ENCODE data around the gene WNT11.

The WNT11 gene

DNA sequence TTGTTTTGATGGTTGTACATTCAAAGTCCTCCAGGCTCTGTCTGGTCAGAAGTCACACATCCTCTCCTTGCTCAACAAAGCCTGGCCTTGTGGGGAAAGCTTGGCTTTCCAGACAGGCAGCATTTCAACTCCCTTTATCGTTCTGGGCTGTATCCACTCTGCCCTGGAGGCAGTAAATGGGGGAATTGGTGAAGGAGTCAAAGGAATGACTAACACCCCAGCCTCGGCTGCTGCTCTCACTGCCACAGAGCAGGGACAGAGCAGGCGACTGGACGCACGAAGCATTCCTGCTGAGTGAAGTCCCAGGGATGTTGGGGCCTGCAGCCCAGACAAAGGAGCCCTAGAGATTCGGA, 52.8 kb downstream of the WNT11 start:
- DNase-seq (ENCODE audit: low spot score): no peak

GRCh38 chr11:76152741-76153570, 53.3 kb downstream of the WNT11 start:
- DNase-seq (ENCODE audit: low spot score): no peak

DNA sequence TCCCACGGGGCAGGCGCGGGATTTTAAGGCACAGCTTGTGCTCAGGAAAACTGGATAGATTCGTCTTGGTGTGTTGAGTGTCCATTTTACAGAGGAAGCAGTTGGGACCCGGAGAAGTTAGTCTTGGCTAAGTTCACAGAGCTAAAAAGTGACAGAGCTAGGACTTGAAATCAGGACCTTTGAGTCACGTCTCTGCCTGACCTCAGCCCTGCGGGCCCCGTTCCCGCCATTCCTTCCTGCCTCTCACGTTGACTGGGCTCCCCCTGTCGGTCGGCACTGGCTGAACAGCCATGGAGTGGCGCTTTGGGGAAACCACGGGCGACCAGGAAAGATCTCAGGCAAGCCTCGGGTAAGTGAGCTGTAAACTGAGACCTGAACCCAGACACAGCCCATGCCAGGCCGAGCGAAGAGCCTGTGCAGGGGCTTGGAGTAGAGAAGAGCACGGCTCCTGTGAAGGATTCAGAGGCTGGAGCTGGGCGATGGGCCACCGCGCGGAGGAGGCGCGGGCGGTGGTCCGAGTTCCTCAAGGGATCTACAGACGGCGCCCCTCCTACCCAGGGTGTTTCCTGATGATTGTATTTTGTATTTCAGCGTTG, 54.1 kb downstream of the WNT11 start:
- peak; percentile 80 for DNase-seq (ENCODE audit: low spot score)

- DNase-seq (ENCODE audit: low spot score): no peak
These were observed 54.7 kb downstream of the WNT11 start for GRCh38 chr11:76151556-76152085.

DNA sequence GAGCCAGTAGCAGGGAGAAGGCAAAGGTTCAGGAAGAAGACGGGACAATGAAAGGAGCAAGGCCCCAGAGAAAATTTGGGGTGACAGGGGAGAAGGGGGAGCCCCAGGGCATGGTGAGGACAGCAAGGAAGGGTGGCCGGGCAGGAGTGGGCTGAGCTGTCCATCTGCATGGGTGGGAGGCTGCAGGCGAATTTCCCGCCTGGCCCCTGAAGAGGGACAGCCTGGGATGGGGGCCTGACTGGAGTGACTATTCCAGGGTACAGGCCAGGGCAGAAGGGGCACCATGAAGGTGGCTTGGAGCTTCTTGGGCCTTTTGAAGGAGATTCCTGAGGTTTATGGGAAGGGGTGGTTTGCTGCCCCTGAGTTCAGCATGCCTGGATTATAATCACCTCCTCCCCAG, 56.2 kb downstream of the WNT11 start:
- no peak for DNase-seq (ENCODE audit: low spot score)

- DNase-seq (ENCODE audit: low spot score): no peak
These were observed 56.6 kb downstream of the WNT11 start for GRCh38 chr11:76149713-76150112.

DNA sequence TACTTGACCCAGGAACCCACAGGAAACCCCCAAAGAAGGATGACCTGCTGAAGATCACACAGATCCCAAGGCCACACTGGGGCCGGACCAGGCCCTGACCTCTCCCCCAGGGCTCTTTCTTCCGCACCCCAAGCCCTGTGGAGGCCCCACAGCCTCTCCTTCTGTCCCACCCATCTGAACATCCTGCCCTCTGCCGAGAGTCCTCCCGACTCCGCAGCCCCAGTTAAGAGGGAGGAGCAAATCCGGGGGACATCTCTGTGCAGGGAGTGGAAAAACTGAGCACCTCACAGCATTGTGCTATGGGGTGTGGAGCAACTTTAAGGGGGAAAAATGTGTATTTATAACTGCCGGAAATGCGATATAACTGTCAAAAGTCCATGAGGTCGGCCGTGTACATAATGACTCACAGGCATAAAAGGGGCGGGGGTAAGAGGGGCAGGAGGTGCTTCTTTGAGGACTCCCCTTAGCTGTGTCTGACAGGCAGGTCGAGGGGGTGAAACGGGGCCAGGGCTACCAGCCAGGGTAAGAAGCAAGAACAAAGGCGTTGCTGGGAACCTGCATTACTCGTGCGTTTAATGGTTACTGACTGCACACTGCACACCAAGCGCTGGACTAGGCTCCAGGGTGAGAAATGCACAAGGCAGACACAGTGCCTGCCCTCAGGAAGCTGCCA, 57.2 kb downstream of the WNT11 start:
- DNase-seq (ENCODE audit: low spot score): no peak

GRCh38 chr11:76148231-76148630, 58.1 kb downstream of the WNT11 start:
- DNase-seq (ENCODE audit: low spot score): no peak

DNA sequence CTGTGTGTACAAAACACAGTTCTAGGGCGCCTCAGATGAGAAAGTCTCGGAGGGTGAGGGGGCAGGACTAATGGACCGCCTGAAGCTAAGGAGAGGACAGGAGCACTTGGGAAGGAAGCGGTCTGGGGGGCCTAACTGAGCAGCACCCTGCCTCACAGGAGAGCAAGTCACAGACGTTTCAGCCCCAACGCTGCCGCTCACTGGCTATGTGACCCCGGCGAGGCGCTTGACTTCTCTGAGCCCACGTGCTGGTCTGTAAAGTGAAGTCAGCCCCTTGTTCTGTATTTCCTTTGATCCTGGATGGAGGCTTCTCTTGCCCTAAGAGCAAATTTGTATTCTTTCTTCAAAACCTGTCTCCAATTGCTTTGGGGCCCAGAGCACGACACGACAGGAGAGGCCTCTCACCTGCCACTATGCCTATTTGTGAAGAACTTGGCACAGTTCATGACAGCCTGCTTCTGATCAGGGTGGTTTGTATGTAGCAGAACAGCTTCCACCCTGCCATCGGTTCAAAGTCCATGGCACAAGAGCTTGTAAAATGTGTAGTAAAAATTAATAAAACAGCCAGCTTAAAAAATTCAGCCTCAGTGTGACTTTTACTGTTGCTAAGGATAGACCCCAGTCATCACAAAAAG, 59.1 kb downstream of the WNT11 start:
- DNase-seq (ENCODE audit: low spot score): no peak

DNA sequence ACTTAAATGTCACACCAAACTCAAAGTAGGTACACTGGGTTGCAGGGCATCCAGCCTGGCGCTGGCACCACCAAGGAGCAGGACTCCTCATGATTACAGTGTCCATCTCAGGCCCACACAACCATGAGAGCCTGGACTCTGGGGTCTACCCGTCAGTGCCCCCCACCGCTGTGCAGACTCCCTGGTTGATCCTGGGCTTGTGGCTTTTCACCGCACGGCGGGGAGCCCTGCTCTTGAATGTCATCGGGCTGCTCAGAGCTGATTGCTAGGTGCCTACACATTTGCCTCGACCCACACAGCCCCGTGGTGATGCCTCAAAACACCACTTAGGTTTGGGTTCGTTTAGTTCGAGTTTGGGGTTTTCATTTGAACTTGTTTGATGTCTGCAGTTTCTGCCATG, 63.0 kb downstream of the WNT11 start:
- DNase-seq (ENCODE audit: low spot score): no peak

DNA sequence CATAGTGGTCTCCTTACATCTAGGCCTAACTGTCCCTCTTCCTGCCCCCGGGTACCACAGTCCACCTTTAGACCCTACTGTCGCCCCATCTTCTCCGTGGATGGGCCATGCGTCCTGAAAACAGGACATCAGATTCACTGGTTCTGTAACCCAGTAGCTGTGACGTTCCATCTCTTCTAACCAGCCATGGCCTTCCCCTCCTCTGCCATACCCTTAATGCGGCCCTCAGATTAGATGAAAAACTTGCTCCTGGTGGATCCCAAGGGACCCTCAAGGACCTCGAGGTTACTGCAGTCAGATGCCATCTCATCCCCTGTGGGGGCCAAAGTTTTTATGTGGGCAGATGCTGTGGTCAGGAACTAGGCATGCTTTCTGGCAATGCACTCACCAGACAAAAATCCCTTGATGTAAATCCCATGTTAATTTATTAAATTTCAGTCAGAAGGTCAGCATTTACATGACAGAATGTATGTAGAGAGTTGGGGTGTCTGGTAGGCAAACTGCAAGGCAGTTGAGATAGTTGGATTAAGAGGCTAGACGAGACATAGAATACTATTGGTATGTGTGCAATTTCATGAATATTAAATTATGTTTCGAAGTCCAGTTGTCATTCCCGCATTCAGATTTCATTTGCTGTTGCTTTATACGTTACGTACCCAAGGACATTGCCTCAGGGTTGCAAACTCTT, 64.3 kb downstream of the WNT11 start:
- no peak for DNase-seq (ENCODE audit: low spot score)

DNA sequence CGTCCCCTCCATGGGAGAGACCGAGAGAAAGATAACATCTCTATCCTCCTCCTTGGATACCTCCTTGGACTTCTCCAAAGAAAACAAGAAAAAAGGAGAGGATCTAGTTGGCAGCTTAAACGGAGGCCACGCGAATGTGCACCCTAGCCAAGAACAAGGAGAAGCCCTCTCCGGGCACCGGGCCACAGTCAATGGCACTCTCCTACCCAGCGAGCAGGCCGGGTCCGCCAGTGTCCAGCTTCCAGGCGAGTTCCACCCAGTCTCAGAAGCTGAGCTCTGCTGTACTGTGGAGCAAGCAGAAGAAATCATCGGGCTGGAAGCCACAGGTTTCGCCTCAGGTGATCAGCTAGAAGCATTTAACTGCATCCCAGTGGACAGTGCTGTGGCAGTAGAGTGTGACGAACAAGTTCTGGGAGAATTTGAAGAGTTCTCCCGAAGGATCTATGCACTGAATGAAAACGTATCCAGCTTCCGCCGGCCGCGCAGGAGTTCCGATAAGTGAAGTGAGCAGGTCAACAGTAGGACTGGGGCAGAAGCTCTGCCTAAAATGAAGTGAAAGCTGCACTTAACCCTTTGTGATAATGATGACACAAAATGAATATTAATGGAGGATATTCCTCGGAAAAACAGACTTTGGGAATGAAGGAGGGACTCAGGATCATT, 65.3 kb downstream of the WNT11 start:
- no peak for DNase-seq (ENCODE audit: low spot score)

- no peak for DNase-seq (ENCODE audit: low spot score)
These were observed 67.0 kb downstream of the WNT11 start for GRCh38 chr11:76139314-76139713.
